HCT116 (cell line): ENCODE results near the gene PTCD1. TPM values are rescaled to one million over a fixed set of nuclear protein-coding genes. Genes with fewer than 3 reads are reported as not detected.

Experiments
- ATAC-seq: fragments of 200-7000 bp; cut with Tn5 transposase; 2 replicates; pipeline ENCODE4 v1.9.1; 2020; ENCODE audit warnings: mild to moderate bottlenecking, moderate library complexity
- BruUV-seq: library from RNA; stranded (reverse); fragments of 400-500 nt; replicated peaks from 2 replicates; lab custom pipeline; 2021; lab: Mats Ljungman, UMichigan
- CTCF ChIA-PET: fragments of 300-600 bp; sonication (Branson Sonifier 250); formaldehyde crosslinking; loops from one replicate; lab custom pipeline; 2021; ENCODE audit warnings: antibody characterized with exemption; lab: Charles Lee
- POLR2A ChIA-PET: fragments of 300-600, 350-600 bp; sonication (Branson Sonifier 250); formaldehyde crosslinking; loops from one replicate; lab custom pipeline; 2021; ENCODE audit warnings: antibody characterized with exemption; lab: Charles Lee
- RAD21 ChIA-PET, 2 experiments: fragments of 300-600 bp; sonication (Branson Sonifier 250); formaldehyde crosslinking; loops; one replicate each; lab custom pipeline; 2023; ENCODE audit warnings: low total read pairs in 2 of 2; ENCODE audit not compliant: uncharacterized antibody in 2 of 2, unreplicated experiment in 2 of 2, low non-redundant PET in 1 of 2; lab: Charles Lee
- DNase-seq: peaks from one replicate; pipeline ENCODE4 v3.0.0-alpha.2; 2010; ENCODE audit warnings: low read depth, low spot score
- H2AFZ ChIP-seq: fragments of 200-600 bp; shearing (Covaris generic), sonication (generic); 2 replicates; pipeline ENCODE4 v1.6.1; 2017; ENCODE audit warnings: low read depth, mixed run types, mixed read lengths, antibody characterized with exemption, low read length; ENCODE audit not compliant: poor library complexity, severe bottlenecking
- H3K27ac ChIP-seq: 2 replicates; pipeline ENCODE4 v1.5.1; 2012; ENCODE audit warnings: low read depth, low read length
- H3K27me3 ChIP-seq: fragments of 200-600 bp; sonication (generic); 2 replicates; pipeline ENCODE4 v1.6.1; 2016; ENCODE audit warnings: mixed run types, low read length, mixed read lengths; ENCODE audit not compliant: insufficient read depth
- H3K36me3 ChIP-seq, 2 experiments: fragments of 200-500 bp in 1 of 2; fragments of 200-600 bp in 1 of 2; sonication (Bioruptor generic) in 1 of 2; sonication (generic) in 1 of 2; 2 replicates each; pipeline versions ENCODE4 v1.5.1 to v1.6.1; 2014 to 2016; ENCODE audit warnings: low read length in 2 of 2, inconsistent platforms in 1 of 2, mixed read lengths in 1 of 2, mixed run types in 1 of 2; ENCODE audit not compliant: insufficient read depth in 2 of 2, control insufficient read depth in 1 of 2
- H3K4me1 ChIP-seq, 2 experiments: fragments of 200-600 bp in 1 of 2; sonication (generic) in 1 of 2; 2 replicates each; pipeline versions ENCODE4 v1.5.1 to v1.6.1; 2012 to 2017; ENCODE audit warnings: low read length in 2 of 2, inconsistent platforms in 1 of 2, mild to moderate bottlenecking in 1 of 2, mixed read lengths in 1 of 2, mixed run types in 1 of 2, moderate library complexity in 1 of 2; ENCODE audit not compliant: insufficient read depth in 2 of 2, control insufficient read depth in 1 of 2
- H3K4me2 ChIP-seq: fragments of 200-600 bp; sonication (generic); 2 replicates; pipeline ENCODE4 v1.6.1; 2017; ENCODE audit warnings: mixed run types, low read length, mixed read lengths
- H3K4me3 ChIP-seq, 2 experiments: fragments of 200-600 bp in 1 of 2; sonication (generic) in 1 of 2; replicated peaks in 1 of 2; 2 replicates each; pipeline ENCODE4 v1.5.1; 2011 to 2016; ENCODE audit warnings: low read length in 2 of 2, control low read depth in 1 of 2, low read depth in 1 of 2, mild to moderate bottlenecking in 1 of 2, mixed read lengths in 1 of 2, mixed run types in 1 of 2
- H3K79me2 ChIP-seq: fragments of 200-600 bp; sonication (generic); 2 replicates; pipeline ENCODE4 v1.6.1; 2017; ENCODE audit warnings: mild to moderate bottlenecking, mixed run types, low read length, moderate library complexity, mixed read lengths; ENCODE audit not compliant: insufficient read depth
- H3K9ac ChIP-seq: fragments of 200-600 bp; sonication (generic); 2 replicates; pipeline ENCODE4 v1.6.1; 2016; ENCODE audit warnings: low read length, mixed read lengths
- H3K9me2 ChIP-seq: fragments of 200-600 bp; sonication (generic), shearing (Covaris generic); 2 replicates; pipeline ENCODE4 v1.6.1; 2017; ENCODE audit warnings: mixed run types, mild to moderate bottlenecking, moderate library complexity; ENCODE audit not compliant: insufficient read depth
- H3K9me3 ChIP-seq, 2 experiments: fragments of 200-500 bp in 1 of 2; fragments of 200-600 bp in 1 of 2; sonication (Bioruptor generic) in 1 of 2; sonication (generic) in 1 of 2; 2 replicates each; pipeline ENCODE4 v1.6.1; 2014 to 2017; ENCODE audit warnings: low read length in 2 of 2, mixed read lengths in 2 of 2, inconsistent platforms in 1 of 2, low read depth in 1 of 2, mild to moderate bottlenecking in 1 of 2, mixed run types in 1 of 2, moderate library complexity in 1 of 2; ENCODE audit not compliant: control insufficient read depth in 1 of 2, insufficient read depth in 1 of 2
- H4K20me1 ChIP-seq: fragments of 200-600 bp; sonication (generic), shearing (Covaris generic); 2 replicates; pipeline ENCODE4 v1.6.1; 2017; ENCODE audit warnings: mixed run types, mild to moderate bottlenecking, moderate library complexity; ENCODE audit not compliant: insufficient read depth
- ATF3 ChIP-seq: IDR thresholded peaks from 2 replicates; pipeline ENCODE4 v1.6.1; 2012
- CEBPB ChIP-seq: IDR thresholded peaks from 2 replicates; pipeline ENCODE4 v1.6.1; 2012; ENCODE audit warnings: low read depth
- EGR1 ChIP-seq: IDR thresholded peaks from 2 replicates; pipeline ENCODE4 v1.6.1; 2012; ENCODE audit warnings: low read depth
- ELF1 ChIP-seq: IDR thresholded peaks from 2 replicates; pipeline ENCODE4 v1.6.1; 2012; ENCODE audit warnings: low read depth, borderline replicate concordance
- EZH2 ChIP-seq: fragments of 200-600 bp; sonication (generic); IDR thresholded peaks from 2 replicates; pipeline ENCODE4 v1.6.1; 2017; ENCODE audit warnings: antibody characterized with exemption, mixed run types
- EZH2phosphoT487 ChIP-seq: fragments of 200-600 bp; IDR thresholded peaks from 2 replicates; pipeline ENCODE4 v1.6.1; 2018; ENCODE audit warnings: antibody characterized with exemption, borderline replicate concordance
- FOSL1 ChIP-seq: IDR thresholded peaks from 2 replicates; pipeline ENCODE4 v1.6.1; 2012; ENCODE audit warnings: low read depth
- MAX ChIP-seq: IDR thresholded peaks from 2 replicates; pipeline ENCODE4 v1.6.1; 2012
- POLR2AphosphoS5 ChIP-seq: IDR thresholded peaks from 2 replicates; pipeline ENCODE4 v1.6.1; 2011; ENCODE audit warnings: mild to moderate bottlenecking, low read depth, low read length, moderate library complexity
- RAD21 ChIP-seq: IDR thresholded peaks from 2 replicates; pipeline ENCODE4 v1.6.1; 2012; ENCODE audit warnings: low read depth, mild to moderate bottlenecking
- REST ChIP-seq: IDR thresholded peaks from 2 replicates; pipeline ENCODE4 v1.6.1; 2012; ENCODE audit warnings: low read depth
- SIN3A ChIP-seq: IDR thresholded peaks from 2 replicates; pipeline ENCODE4 v1.6.1; 2012; ENCODE audit warnings: low read depth
- TCF7L2 ChIP-seq: IDR thresholded peaks from 2 replicates; pipeline ENCODE4 v1.7.0; 2011; ENCODE audit warnings: borderline replicate concordance, inconsistent platforms; ENCODE audit not compliant: insufficient read depth, insufficient read length; ENCODE audit errors: extremely low read depth
- YY1 ChIP-seq: IDR thresholded peaks from 2 replicates; pipeline ENCODE4 v1.6.1; 2011; ENCODE audit warnings: low read length, low read depth, moderate library complexity, mild to moderate bottlenecking; ENCODE audit not compliant: insufficient replicate concordance; ENCODE audit errors: extremely low read depth
- ZNF274 ChIP-seq: fragments of 200-500 bp; sonication (Bioruptor generic); IDR thresholded peaks from 2 replicates; pipeline ENCODE4 v1.6.1; 2014; ENCODE audit warnings: mild to moderate bottlenecking, low read depth, low read length, inconsistent platforms
- intact Hi-C: fragments of 100-400 bp; cut with micrococcal nuclease; formaldehyde crosslinking; loops from 2 replicates; pipeline ENCODE4 v1.10.0; 2022
- total RNA-seq: library from RNA; stranded (reverse); gene quantifications from one replicate; pipeline ENCODE4 v1.2.1, GENCODE V29; 2021; ENCODE audit not compliant: unreplicated experiment

The PTCD1 gene
- total RNA-seq, 1 experiment from 2014 or later, result 9.2 TPM

GRCh38 chr7:99428972-99429566, 9.5 kb downstream of the PTCD1 start:
- RAD21 ChIA-PET, result no interaction called here
- Histone ChIP-seq H3K79me2 (no peaks in the 10 kb centered on the region), H3K36me3 (peaks cover 24 to 40% of the 10 kb centered on the region in 2 experiments; a peak in 3 of 4 replicates), H3K4me1 (no peaks in the 10 kb centered on the region), H3K9me3 (no peaks in the 10 kb centered on the region), H3K27me3 (no peaks in the 10 kb centered on the region), H4K20me1 (no peaks in the 10 kb centered on the region), H3K9ac (no peak overlapping the region), H3K4me2 (no peak overlapping the region), H3K9me2 (no peaks in the 10 kb centered on the region), H3K4me3 (no peak overlapping the region), H2AFZ (no peak overlapping the region), H3K27ac (no peak overlapping the region)
- ATAC-seq (no peak), DNase-seq (no peak)
- TF ChIP-seq MAX (no peak), ATF3 (no peak), TCF7L2 (no peak), POLR2AphosphoS5 (no peak), EZH2 (no peak), ZNF274 (no peak), FOSL1 (no peak), EZH2phosphoT487 (no peak), CEBPB (no peak), RAD21 (no peak), EGR1 (no peak), SIN3A (no peak), YY1 (no peak), ELF1 (no peak), REST (no peak)
- intact Hi-C loops, result no loop called here
- CTCF ChIA-PET, result no interaction called here
- POLR2A ChIA-PET, result no interaction called here
- BruUV-seq, result no TSS peak
